Tibial artery (tissue), 4 donors: Measurements from ENCODE around the gene CIAO2A.

Source experiments
- DNase-seq, 2 donors: peaks; one replicate each; pipeline ENCODE4 v3.0.0-alpha.2; 2019
- H3K27ac ChIP-seq, 2 donors: fragments of 200-600 bp; sonication (generic) in 1 of 2; 1 replicate in 1 of 2; 2 replicates in 1 of 2; pipeline ENCODE4 v1.5.1; 2018 to 2019; ENCODE audit warnings: mild to moderate bottlenecking in 1 of 2
- H3K27me3 ChIP-seq, 2 donors: fragments of 200-600 bp; sonication (generic) in 1 of 2; one replicate each; pipeline versions ENCODE4 v1.5.1 to v1.6.0; 2016 to 2019
- H3K36me3 ChIP-seq, 3 donors: fragments of 200-600 bp; sonication (generic) in 2 of 3; one replicate each; pipeline ENCODE4 v1.5.1; 2016 to 2019; ENCODE audit warnings: mild to moderate bottlenecking in 2 of 3
- H3K4me1 ChIP-seq, 4 donors: fragments of 200-600 bp; sonication (generic) in 2 of 4; 1 replicate in 3 of 4; 2 replicates in 1 of 4; pipeline ENCODE4 v1.5.1; 2016 to 2019
- H3K4me3 ChIP-seq, 2 donors: fragments of 200-600 bp; sonication (generic) in 1 of 2; 1 replicate in 1 of 2; 2 replicates in 1 of 2; pipeline ENCODE4 v1.5.1; 2018 to 2019; ENCODE audit warnings: mild to moderate bottlenecking in 2 of 2
- H3K9me3 ChIP-seq, 3 donors: fragments of 200-600 bp; sonication (generic) in 1 of 3; one replicate each; pipeline ENCODE4 v1.5.1; 2016 to 2019
- intact Hi-C: fragments of 100-400 bp; cut with DNase I; formaldehyde crosslinking; loops from one replicate; pipeline ENCODE4 v1.15.0; 2023; ENCODE audit warnings: low total_unique reads
- TF ChIP-seq, protein P1 (sequence below), 2 experiments: fragments of 200-600 bp in 1 of 2; fragments of 450-650 bp in 1 of 2; IDR thresholded peaks; one replicate each; pipeline ENCODE4 v1.5.1; 2017 to 2019; ENCODE audit warnings: antibody characterized with exemption in 2 of 2, mild to moderate bottlenecking in 1 of 2, moderate library complexity in 1 of 2

Gene CIAO2A

DNA sequence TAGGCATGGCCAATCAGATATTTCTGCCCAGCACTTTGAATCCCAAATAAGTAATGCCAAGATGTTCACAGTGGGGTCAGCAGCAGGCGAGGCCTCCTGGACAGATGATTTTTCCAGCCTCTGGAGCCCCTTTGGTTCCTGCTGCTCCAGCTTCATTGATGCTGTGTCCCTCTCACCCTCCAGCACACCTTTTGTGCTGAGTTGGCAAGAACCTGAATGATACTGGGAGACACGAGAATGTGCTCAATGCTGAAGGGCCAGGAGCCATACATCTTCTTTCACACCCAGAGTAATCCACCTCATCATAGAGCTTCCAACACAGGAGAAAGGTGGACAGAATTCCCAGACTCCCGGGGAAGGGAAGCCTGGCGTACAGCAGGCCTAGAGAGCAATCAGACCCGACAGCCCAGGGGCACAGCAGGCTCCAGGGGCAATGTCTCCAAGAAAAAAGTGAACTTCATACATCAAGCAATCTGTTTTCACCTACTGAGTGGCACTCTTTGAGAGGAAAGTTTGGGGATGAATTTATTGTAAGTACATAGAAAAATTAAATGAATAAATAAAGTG is 40.6 kb downstream of the CIAO2A start:
- no peaks in the 10 kb centered on the region for H3K36me3 ChIP-seq
- TF ChIP-seq, protein P1, sequence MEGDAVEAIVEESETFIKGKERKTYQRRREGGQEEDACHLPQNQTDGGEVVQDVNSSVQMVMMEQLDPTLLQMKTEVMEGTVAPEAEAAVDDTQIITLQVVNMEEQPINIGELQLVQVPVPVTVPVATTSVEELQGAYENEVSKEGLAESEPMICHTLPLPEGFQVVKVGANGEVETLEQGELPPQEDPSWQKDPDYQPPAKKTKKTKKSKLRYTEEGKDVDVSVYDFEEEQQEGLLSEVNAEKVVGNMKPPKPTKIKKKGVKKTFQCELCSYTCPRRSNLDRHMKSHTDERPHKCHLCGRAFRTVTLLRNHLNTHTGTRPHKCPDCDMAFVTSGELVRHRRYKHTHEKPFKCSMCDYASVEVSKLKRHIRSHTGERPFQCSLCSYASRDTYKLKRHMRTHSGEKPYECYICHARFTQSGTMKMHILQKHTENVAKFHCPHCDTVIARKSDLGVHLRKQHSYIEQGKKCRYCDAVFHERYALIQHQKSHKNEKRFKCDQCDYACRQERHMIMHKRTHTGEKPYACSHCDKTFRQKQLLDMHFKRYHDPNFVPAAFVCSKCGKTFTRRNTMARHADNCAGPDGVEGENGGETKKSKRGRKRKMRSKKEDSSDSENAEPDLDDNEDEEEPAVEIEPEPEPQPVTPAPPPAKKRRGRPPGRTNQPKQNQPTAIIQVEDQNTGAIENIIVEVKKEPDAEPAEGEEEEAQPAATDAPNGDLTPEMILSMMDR (IDR thresholded peaks at IDR 0.05) = no peak
- peaks cover 0 to 13% of the 10 kb centered on the region in 2 donors for H3K27me3 ChIP-seq
- DNase-seq = no peak
- intact Hi-C loops = no loop called here
- no peaks in the 10 kb centered on the region for H3K9me3 ChIP-seq
- H3K4me3 ChIP-seq = no peak overlapping the region
- no peak overlapping the region for H3K27ac ChIP-seq
- H3K4me1 ChIP-seq = peaks cover 0 to 5% (median 0%) of the 10 kb centered on the region in 4 donors

DNA sequence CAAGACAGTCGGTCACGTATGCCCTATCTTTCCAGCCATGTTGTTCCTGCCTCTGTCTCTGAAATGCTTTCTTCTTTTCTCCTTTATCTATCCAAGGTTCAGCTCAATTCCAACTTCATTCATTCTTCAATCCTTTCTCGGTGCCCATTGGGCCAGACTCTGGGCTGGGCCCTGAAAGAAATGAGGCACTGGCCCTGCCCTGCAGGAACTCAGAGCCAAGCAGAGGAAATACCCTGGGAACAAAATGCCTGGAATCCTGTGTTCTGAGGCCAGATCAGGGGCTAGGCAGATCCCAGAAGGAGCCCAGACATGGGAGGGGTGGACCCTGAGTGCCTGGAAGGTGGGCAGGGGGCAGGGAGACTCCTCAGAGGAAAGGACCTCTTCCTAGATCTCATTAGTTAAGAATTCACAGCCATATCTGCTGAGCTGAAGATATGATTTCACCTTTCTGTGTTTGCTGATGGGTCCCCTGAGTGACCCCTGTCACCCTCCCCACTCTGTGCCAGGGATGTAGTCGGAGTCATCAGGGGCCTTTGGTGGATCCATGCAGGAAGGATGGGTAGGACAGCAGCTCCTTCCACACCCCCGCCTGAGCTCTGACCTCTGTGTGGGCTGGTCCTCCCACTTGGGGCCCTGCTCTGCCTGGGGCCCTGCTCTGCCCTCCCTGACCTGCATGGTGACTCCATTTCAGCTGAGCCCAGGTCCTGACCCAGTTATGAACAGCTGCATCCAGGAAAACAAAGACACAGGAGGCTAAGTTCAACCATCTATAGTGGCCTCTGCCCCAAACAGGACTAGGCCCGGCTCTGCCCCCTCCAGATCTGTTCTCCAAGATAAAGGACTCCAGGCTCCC is 42.0 kb downstream of the CIAO2A start:
- intact Hi-C loops = no loop called here
- no peaks in the 10 kb centered on the region for H3K9me3 ChIP-seq

DNA sequence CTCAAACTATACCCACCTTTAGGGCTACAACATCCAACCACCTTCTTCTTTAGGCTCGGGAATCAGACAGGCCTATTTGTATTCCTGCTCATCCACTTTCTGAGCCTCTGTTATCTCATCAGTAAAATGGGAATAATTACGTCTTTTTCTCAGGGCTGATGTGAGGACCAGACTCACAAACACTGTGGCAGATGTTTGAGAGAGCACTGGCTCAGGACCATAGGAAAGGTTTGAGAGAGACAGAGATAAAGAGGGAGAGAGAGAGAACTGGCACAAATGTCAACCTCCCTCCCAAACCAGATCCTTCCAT is 42.6 kb downstream of the CIAO2A start:
- Histone ChIP-seq H3K36me3 (no peaks in the 10 kb centered on the region), H3K27me3 (peaks cover 0 to 13% of the 10 kb centered on the region in 2 donors), H3K9me3 (no peaks in the 10 kb centered on the region), H3K4me1 (peaks cover 0 to 14% (median 6%) of the 10 kb centered on the region in 4 donors), H3K27ac (no peak overlapping the region), H3K4me3 (no peak overlapping the region)
- intact Hi-C loops = no loop called here
- no peak for DNase-seq
- TF ChIP-seq, protein P1 (IDR thresholded peaks at IDR 0.05) = no peak

More for the DNA sequence above, 42.0 kb downstream of the CIAO2A start:
- peaks cover 0 to 10% (median 4%) of the 10 kb centered on the region in 4 donors for H3K4me1 ChIP-seq
- no peak overlapping the region for H3K4me3 ChIP-seq
- no peak overlapping the region for H3K27ac ChIP-seq
- no peaks in the 10 kb centered on the region for H3K36me3 ChIP-seq
- TF ChIP-seq, protein P1 (IDR thresholded peaks at IDR 0.05) = no peak
- H3K27me3 ChIP-seq = peaks cover 0 to 13% of the 10 kb centered on the region in 2 donors
- DNase-seq = no peak

DNA sequence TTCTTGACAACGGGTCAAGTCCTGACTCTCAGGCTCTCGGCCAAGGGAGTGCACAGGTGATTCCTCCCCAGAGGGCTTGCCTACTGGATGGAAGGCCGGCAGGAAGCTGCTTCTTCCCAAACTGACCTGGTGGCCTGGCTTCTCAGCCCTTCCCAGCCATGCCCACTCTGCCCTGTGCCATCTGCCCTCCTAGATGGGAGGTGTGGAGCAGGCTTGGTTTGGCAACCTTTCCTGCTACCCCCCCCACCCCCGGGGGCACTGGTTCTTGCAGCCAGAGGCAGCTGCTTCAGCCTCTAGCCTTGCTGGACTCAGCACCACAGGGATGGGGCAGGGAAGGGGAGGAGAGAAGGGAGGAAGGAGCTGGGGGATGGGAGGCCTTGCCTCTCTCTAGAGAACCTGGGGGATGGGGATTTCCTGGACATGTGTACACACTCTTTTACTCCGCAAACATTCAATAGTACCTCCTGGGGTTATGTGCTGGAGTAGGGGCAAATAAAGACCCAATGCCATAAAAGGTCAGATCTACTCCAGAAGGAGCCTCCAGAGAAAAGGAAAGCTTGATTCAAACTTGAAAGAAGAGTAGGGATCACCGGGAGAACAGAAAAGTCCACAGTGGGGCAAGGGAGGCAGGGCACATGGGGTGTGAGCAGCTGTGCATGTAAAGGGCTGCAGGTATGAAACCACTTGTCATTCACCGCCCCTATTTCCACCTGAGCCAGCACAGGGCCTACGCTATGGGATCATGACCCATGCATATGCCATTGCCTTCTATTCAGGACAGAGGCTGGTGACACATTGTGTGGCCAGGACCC is 43.2 kb downstream of the CIAO2A start:
- DNase-seq = no peak
- Histone ChIP-seq H3K4me3 (no peak overlapping the region), H3K4me1 (peaks cover 0 to 19% (median 8%) of the 10 kb centered on the region in 4 donors), H3K27me3 (peaks cover 0 to 13% of the 10 kb centered on the region in 2 donors), H3K9me3 (no peaks in the 10 kb centered on the region), H3K27ac (no peak overlapping the region), H3K36me3 (no peaks in the 10 kb centered on the region)
- TF ChIP-seq, protein P1 (IDR thresholded peaks at IDR 0.05) = no peak
- intact Hi-C loops = no loop called here

DNA sequence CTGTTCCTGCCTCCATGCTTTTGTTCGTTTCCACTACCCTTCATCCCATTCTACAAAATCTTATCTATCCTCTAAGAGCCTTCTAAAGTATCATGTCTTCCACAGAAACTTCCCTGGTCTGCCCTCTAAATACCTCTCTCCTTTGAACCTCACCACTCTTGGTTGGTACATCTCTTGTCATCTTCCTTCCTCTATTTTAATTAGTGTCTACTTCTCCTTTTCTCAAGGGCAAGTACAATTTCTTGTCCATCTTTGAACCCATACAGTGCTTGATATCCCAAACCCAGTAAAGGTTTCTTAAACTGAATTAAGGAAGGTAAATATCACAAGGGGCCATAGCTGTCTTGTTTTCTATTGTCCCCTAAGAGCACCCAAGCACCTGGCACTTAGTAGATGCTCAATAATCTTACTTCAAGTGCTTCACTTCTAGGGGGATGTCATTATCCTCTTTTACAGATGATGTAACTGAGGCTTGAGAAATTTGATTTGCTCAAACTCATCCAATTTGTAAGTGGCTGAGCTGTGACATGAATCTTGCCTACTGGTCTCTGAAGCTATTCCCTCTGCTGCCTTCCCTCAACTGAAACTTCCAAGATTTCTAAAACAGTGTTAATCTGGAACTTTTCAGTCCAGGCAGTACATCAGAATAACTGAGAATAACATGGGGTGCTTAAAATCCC is 44.7 kb downstream of the CIAO2A start:
- TF ChIP-seq, protein P1 (IDR thresholded peaks at IDR 0.05) = no peak
- DNase-seq = no peak
- H3K27me3 ChIP-seq = peaks cover 0 to 13% of the 10 kb centered on the region in 2 donors
- peaks cover 0 to 26% (median 8%) of the 10 kb centered on the region in 4 donors for H3K4me1 ChIP-seq
- no peak overlapping the region for H3K27ac ChIP-seq
- no peaks in the 10 kb centered on the region for H3K9me3 ChIP-seq
- H3K36me3 ChIP-seq = no peaks in the 10 kb centered on the region
- no peak overlapping the region for H3K4me3 ChIP-seq
- intact Hi-C loops = loop anchor here (5.0 kb wide), 1 partner anchor 102 kb away; no protein-coding TSS in a partner anchor
